Peyer's patch (tissue), 4 donors: ENCODE data around the gene FBXO42. TPM values are rescaled to one million over a fixed set of nuclear protein-coding genes. Genes with fewer than 3 reads are reported as not detected.

Experiments used
- DNase-seq, 3 donors: peaks; one replicate each; pipeline ENCODE4 v3.0.0-alpha.2; 2017 to 2019
- H3K27ac ChIP-seq, 4 donors: fragments of 200-600 bp; sonication (generic); one replicate each; pipeline ENCODE4 v1.5.1; 2016 to 2019
- H3K27me3 ChIP-seq, 2 donors: fragments of 200-600 bp; sonication (generic); one replicate each; pipeline ENCODE4 v1.5.1; 2019
- H3K36me3 ChIP-seq, 3 donors: fragments of 200-600 bp; sonication (generic); one replicate each; pipeline ENCODE4 v1.5.1; 2016 to 2019
- H3K4me1 ChIP-seq, 4 donors: fragments of 200-600 bp; sonication (generic); one replicate each; pipeline ENCODE4 v1.5.1; 2016 to 2019
- H3K4me3 ChIP-seq, 4 donors: fragments of 200-600 bp; sonication (generic); 1 replicate in 3 of 4; 2 replicates in 1 of 4; pipeline ENCODE4 v1.5.1; 2016 to 2019; ENCODE audit warnings: mild to moderate bottlenecking in 1 of 4
- H3K9me3 ChIP-seq, 4 donors: fragments of 200-600 bp; sonication (generic); one replicate each; pipeline ENCODE4 v1.5.1; 2016 to 2019; ENCODE audit warnings: mild to moderate bottlenecking in 1 of 4
- CTCF ChIP-seq, 6 experiments: fragments of 450-650 bp in 4 of 6; fragments of 200-600 bp in 2 of 6; sonication (generic) in 1 of 6; IDR thresholded peaks; one replicate each; pipeline ENCODE4 v1.5.1; 2017 to 2019; ENCODE audit warnings: antibody characterized with exemption in 6 of 6, mild to moderate bottlenecking in 3 of 6, moderate library complexity in 1 of 6
- POLR2A ChIP-seq, 2 donors: fragments of 450-650 bp; IDR thresholded peaks; one replicate each; pipeline ENCODE4 v1.5.1; 2017; ENCODE audit warnings: antibody characterized with exemption in 2 of 2, mild to moderate bottlenecking in 2 of 2, moderate library complexity in 2 of 2
- total RNA-seq, 4 donors: library from RNA; depleted of rRNA; stranded (reverse); fragments of >200 nt; gene quantifications; one replicate each; pipeline ENCODE4 v1.1.0, GENCODE V29; 2016

Gene FBXO42
- total RNA-seq, 4 donors from 2014 or later: 15.7 to 29.4 (median 24.5) TPM

- peaks cover 0 to 32% (median 0%) of the 10 kb centered on the region in 4 donors for H3K4me1 ChIP-seq
Observed at GRCh38 chr1:16393570-16394521, 41.6 kb upstream of the FBXO42 start.

GRCh38 chr1:16392740-16393569 lies 40.7 kb upstream of the FBXO42 start:
- DNase-seq: no peak
- no peak overlapping the region for H3K4me3 ChIP-seq
- TF ChIP-seq POLR2A (IDR thresholded peaks at IDR 0.05) (no peak), CTCF (IDR thresholded peaks at IDR 0.05) (no peak)
- no peaks in the 10 kb centered on the region for H3K9me3 ChIP-seq
- no peak overlapping the region for H3K27ac ChIP-seq
- H3K36me3 ChIP-seq: peaks cover 0 to 48% (median 0%) of the 10 kb centered on the region in 3 donors
- H3K27me3 ChIP-seq: no peaks in the 10 kb centered on the region
- peaks cover 0 to 36% (median under 1%) of the 10 kb centered on the region in 4 donors for H3K4me1 ChIP-seq

More at GRCh38 chr1:16393570-16394521, 41.6 kb upstream of the FBXO42 start:
- TF ChIP-seq CTCF (IDR thresholded peaks at IDR 0.05) (no peak), POLR2A (IDR thresholded peaks at IDR 0.05) (no peak)
- Histone ChIP-seq H3K4me3 (no peak overlapping the region), H3K9me3 (no peaks in the 10 kb centered on the region), H3K36me3 (peaks cover 0 to 54% (median 0%) of the 10 kb centered on the region in 3 donors), H3K27me3 (no peaks in the 10 kb centered on the region), H3K27ac (no peak overlapping the region)
- no peak for DNase-seq

GRCh38 chr1:16391411-16391810 lies 39.1 kb upstream of the FBXO42 start:
- Histone ChIP-seq H3K27me3 (no peaks in the 10 kb centered on the region), H3K4me1 (peaks cover 2 to 51% (median 10%) of the 10 kb centered on the region in 4 donors)

GRCh38 chr1:16387201-16388188 lies 35.2 kb upstream of the FBXO42 start:
- no peaks in the 10 kb centered on the region for H3K36me3 ChIP-seq
- no peak for TF ChIP-seq CTCF (IDR thresholded peaks at IDR 0.05)
- no peak for TF ChIP-seq POLR2A (IDR thresholded peaks at IDR 0.05)
- H3K4me3 ChIP-seq: peak overlapping the region in 3 of 4 donors; percentile 24 to 34 (median 32)
- no peaks in the 10 kb centered on the region for H3K9me3 ChIP-seq
- no peak for DNase-seq
- H3K27ac ChIP-seq: peak overlapping the region; percentile 40 to 71 (median 65)
- no peaks in the 10 kb centered on the region for H3K27me3 ChIP-seq
- peaks cover 7 to 60% (median 17%) of the 10 kb centered on the region in 4 donors for H3K4me1 ChIP-seq

More at GRCh38 chr1:16391411-16391810, 39.1 kb upstream of the FBXO42 start:
- no peak overlapping the region for H3K27ac ChIP-seq
- H3K4me3 ChIP-seq: no peak overlapping the region
- peaks cover 0 to 33% (median 0%) of the 10 kb centered on the region in 3 donors for H3K36me3 ChIP-seq
- no peak for TF ChIP-seq CTCF (IDR thresholded peaks at IDR 0.05)
- TF ChIP-seq POLR2A (IDR thresholded peaks at IDR 0.05): no peak
- H3K9me3 ChIP-seq: no peaks in the 10 kb centered on the region
- no peak for DNase-seq
